Natural killer cell (primary cell): ENCODE measurements around the gene HSPB2. TPM values are rescaled to one million over a fixed set of nuclear protein-coding genes. Genes with fewer than 3 reads are reported as not detected.

Source experiments
- ATAC-seq, 3 donors: fragments of 150-1000 bp in 2 of 3; fragments of 200-7000 bp in 1 of 3; cut with Tn5 transposase; 1 replicate in 1 of 3; 2 replicates in 2 of 3; pipeline ENCODE4 v1.10.0; 2021; ENCODE audit warnings: mild to moderate bottlenecking in 2 of 3, moderate library complexity in 2 of 3
- DNase-seq, 2 donors: peaks; one replicate each; pipeline versions ENCODE4 v3.0.0 to v3.0.0-alpha.2; 2013 to 2021; ENCODE audit warnings: mixed read lengths in 1 of 2
- H3K27ac ChIP-seq: one replicate; pipeline ENCODE4 v1.5.1; 2013; ENCODE audit warnings: mild to moderate bottlenecking, low read length
- H3K27me3 ChIP-seq: one replicate; pipeline ENCODE4 v1.6.1; 2013; ENCODE audit warnings: low read length; ENCODE audit not compliant: control insufficient read depth, insufficient read depth
- H3K36me3 ChIP-seq: one replicate; pipeline ENCODE4 v1.6.1; 2013; ENCODE audit warnings: low read length; ENCODE audit not compliant: control insufficient read depth, insufficient read depth
- H3K4me1 ChIP-seq: one replicate; pipeline ENCODE4 v1.6.1; 2013; ENCODE audit warnings: low read length; ENCODE audit not compliant: control insufficient read depth, insufficient read depth
- H3K4me3 ChIP-seq: one replicate; pipeline ENCODE4 v1.5.1; 2013; ENCODE audit warnings: low read length
- H3K9me3 ChIP-seq: one replicate; pipeline ENCODE4 v1.6.1; 2013; ENCODE audit warnings: low read length; ENCODE audit not compliant: control insufficient read depth, insufficient read depth
- H3K27ac Mint-ChIP-seq, 2 donors: one replicate each; pipeline ENCODE4 v1.8.0; 2022; ENCODE audit warnings: mild to moderate bottlenecking in 2 of 2, mixed read lengths in 2 of 2, moderate library complexity in 1 of 2
- H3K27me3 Mint-ChIP-seq, 2 donors: one replicate each; pipeline ENCODE4 v1.8.0; 2022; ENCODE audit warnings: low read depth in 2 of 2, mixed read lengths in 2 of 2
- H3K36me3 Mint-ChIP-seq: one replicate; pipeline ENCODE4 v1.8.0; 2022; ENCODE audit warnings: mixed read lengths
- H3K4me1 Mint-ChIP-seq, 2 donors: one replicate each; pipeline ENCODE4 v1.8.0; 2022; ENCODE audit warnings: mixed read lengths in 2 of 2
- H3K4me3 Mint-ChIP-seq: one replicate; pipeline ENCODE4 v1.8.0; 2022; ENCODE audit warnings: mild to moderate bottlenecking, moderate library complexity, mixed read lengths
- H3K9me3 Mint-ChIP-seq, 2 donors: one replicate each; pipeline ENCODE4 v1.8.0; 2022; ENCODE audit warnings: mixed read lengths in 2 of 2
- WGBS: methylation state at CpG from one replicate; pipeline ENCODE4 v1.1.7; 2013; ENCODE audit warnings: missing lambda C conversion rate; ENCODE audit not compliant: insufficient coverage; 5-methylcytosine and 5-hydroxymethylcytosine counted together
- intact Hi-C: fragments of 100-400 bp; cut with micrococcal nuclease; formaldehyde crosslinking; loops from one replicate; pipeline ENCODE4 v1.14.2; 2022
- total RNA-seq, 4 donors: library from RNA; stranded (reverse); fragments of 120-200 nt in 1 of 4; gene quantifications; one replicate each; pipeline versions ENCODE4 v1.2.3 to v1.2.4, GENCODE V29; 2013 to 2022
- TF ChIP-seq, protein P1 (sequence below): fragments of 200-600 bp; IDR thresholded peaks from one replicate; pipeline ENCODE4 v1.8.0; 2022; ENCODE audit warnings: antibody characterized with exemption

Gene HSPB2
- total RNA-seq, 3 donors from 2014 or later (not counting 1 experiment from before 2014, with no cell fraction given) = not detected

DNA sequence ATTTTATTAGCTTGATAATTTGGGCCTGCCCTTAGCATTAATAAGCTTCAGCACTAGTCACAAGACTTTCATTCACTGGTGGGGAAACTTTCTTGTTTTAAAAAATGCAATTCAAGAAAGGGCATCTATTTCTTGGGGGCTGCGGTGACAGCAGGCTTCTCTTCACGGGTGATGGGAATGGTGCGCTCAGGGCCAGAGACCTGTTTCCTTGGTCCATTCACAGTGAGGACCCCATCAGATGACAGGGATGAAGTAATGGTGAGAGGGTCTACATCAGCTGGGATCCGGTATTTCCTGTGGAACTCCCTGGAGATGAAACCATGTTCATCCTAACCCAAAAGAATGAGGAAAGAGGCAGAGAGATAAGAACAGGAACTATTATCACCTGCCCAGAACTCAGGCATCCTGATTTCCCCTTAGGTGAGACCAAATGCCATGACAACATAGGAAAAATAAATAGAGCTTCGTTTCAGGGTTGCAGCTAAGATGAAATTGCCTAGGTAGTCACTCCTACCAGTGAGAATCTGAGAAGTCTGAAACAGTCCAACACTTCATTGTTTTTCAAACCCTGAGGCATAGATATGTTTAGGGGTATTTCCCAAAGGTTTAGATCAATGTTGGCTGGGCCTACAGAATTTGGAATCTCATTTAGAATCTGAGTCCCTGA, 3.8 kb upstream of the HSPB2 start:
- no peaks in the 10 kb centered on the region for H3K4me1 Mint-ChIP-seq
- no peak for DNase-seq
- H3K27me3 Mint-ChIP-seq = peaks cover 42 to 54% of the 10 kb centered on the region in 2 donors
- Histone ChIP-seq H3K9me3 (no peaks in the 10 kb centered on the region), H3K4me3 (no peak overlapping the region), H3K4me1 (no peaks in the 10 kb centered on the region), H3K27ac (no peak overlapping the region), H3K27me3 (peaks cover 9% of the 10 kb centered on the region), H3K36me3 (no peaks in the 10 kb centered on the region)
- no peak overlapping the region for H3K27ac Mint-ChIP-seq
- TF ChIP-seq, protein P1, sequence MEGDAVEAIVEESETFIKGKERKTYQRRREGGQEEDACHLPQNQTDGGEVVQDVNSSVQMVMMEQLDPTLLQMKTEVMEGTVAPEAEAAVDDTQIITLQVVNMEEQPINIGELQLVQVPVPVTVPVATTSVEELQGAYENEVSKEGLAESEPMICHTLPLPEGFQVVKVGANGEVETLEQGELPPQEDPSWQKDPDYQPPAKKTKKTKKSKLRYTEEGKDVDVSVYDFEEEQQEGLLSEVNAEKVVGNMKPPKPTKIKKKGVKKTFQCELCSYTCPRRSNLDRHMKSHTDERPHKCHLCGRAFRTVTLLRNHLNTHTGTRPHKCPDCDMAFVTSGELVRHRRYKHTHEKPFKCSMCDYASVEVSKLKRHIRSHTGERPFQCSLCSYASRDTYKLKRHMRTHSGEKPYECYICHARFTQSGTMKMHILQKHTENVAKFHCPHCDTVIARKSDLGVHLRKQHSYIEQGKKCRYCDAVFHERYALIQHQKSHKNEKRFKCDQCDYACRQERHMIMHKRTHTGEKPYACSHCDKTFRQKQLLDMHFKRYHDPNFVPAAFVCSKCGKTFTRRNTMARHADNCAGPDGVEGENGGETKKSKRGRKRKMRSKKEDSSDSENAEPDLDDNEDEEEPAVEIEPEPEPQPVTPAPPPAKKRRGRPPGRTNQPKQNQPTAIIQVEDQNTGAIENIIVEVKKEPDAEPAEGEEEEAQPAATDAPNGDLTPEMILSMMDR = no peak
- intact Hi-C loops = no loop called here
- ATAC-seq = no peak
- H3K36me3 Mint-ChIP-seq = no peaks in the 10 kb centered on the region
- WGBS = 90% methylated on average over 5 of the region's 5 CpGs
- no peak overlapping the region for H3K4me3 Mint-ChIP-seq
- no peaks in the 10 kb centered on the region for H3K9me3 Mint-ChIP-seq

GRCh38 chr11:111909378-111909777, 3.2 kb upstream of the HSPB2 start:
- Histone ChIP-seq H3K27ac (no peak overlapping the region), H3K36me3 (no peaks in the 10 kb centered on the region), H3K27me3 (peaks cover 14% of the 10 kb centered on the region), H3K4me3 (no peak overlapping the region), H3K9me3 (no peaks in the 10 kb centered on the region), H3K4me1 (no peaks in the 10 kb centered on the region)
- no peaks in the 10 kb centered on the region for H3K9me3 Mint-ChIP-seq
- TF ChIP-seq, protein P1 = no peak
- H3K4me3 Mint-ChIP-seq = no peak overlapping the region
- ATAC-seq = no peak
- H3K27me3 Mint-ChIP-seq = peaks cover 42 to 54% of the 10 kb centered on the region in 2 donors
- 89% methylated on average over 5 of the region's 5 CpGs for WGBS
- H3K27ac Mint-ChIP-seq = no peak overlapping the region
- H3K36me3 Mint-ChIP-seq = no peaks in the 10 kb centered on the region
- no peak for DNase-seq
- intact Hi-C loops = no loop called here
- no peaks in the 10 kb centered on the region for H3K4me1 Mint-ChIP-seq

GRCh38 chr11:111910676-111911562, 1.6 kb upstream of the HSPB2 start:
- H3K27me3 ChIP-seq = peaks cover 15% of the 10 kb centered on the region
- TF ChIP-seq, protein P1 = no peak
- intact Hi-C loops = no loop called here
- no peaks in the 10 kb centered on the region for H3K9me3 Mint-ChIP-seq
- DNase-seq = no peak
- H3K4me1 ChIP-seq = no peaks in the 10 kb centered on the region
- H3K4me3 ChIP-seq = no peak overlapping the region
- H3K4me3 Mint-ChIP-seq = no peak overlapping the region
- ATAC-seq = no peak
- no peak overlapping the region for H3K27ac Mint-ChIP-seq
- 86% methylated on average over 9 of the region's 9 CpGs for WGBS
- H3K4me1 Mint-ChIP-seq = no peaks in the 10 kb centered on the region
- no peak overlapping the region for H3K27ac ChIP-seq
- no peaks in the 10 kb centered on the region for H3K36me3 Mint-ChIP-seq
- no peaks in the 10 kb centered on the region for H3K36me3 ChIP-seq
- H3K27me3 Mint-ChIP-seq = peaks cover 48 to 58% of the 10 kb centered on the region in 2 donors
- H3K9me3 ChIP-seq = no peaks in the 10 kb centered on the region
